MV-4-11 (cell line): ENCODE results near the gene C12orf56.

Experiments used
- DNase-seq: peaks from one replicate; lab custom pipeline; 2025; lab: John Stamatoyannopoulos, UW

C12orf56 gene

GRCh38 chr12:64304571-64304970 lies 86.0 kb downstream of the C12orf56 start:
- no peak for DNase-seq

GRCh38 chr12:64299628-64300027 lies 90.9 kb downstream of the C12orf56 start:
- peak; percentile 38 for DNase-seq

DNA sequence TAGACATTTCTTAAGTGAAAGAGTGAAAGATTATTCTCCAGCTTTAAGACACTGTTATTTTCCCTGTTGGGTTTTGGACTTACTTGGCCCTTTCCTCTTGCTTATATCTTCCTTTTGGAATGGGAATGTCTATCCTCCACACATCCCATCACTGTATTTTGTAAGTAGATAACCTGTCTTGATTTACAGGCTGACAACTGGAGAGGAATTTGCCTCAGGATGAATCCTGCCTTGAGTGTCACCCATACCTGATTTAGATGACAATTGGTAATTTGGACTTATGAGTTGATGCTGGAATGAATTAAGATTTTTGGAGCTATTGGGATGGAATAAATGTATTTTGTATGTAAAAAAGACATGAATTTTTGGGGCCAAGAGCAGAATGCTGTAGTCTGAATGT lies 94.3 kb downstream of the C12orf56 start:
- DNase-seq = no peak

- DNase-seq = peak; percentile 95
Measured at GRCh38 chr12:64293654-64294364, 96.7 kb downstream of the C12orf56 start.

- DNase-seq = peak; percentile 48
Measured at GRCh38 chr12:64293174-64293573, 97.4 kb downstream of the C12orf56 start.

DNA sequence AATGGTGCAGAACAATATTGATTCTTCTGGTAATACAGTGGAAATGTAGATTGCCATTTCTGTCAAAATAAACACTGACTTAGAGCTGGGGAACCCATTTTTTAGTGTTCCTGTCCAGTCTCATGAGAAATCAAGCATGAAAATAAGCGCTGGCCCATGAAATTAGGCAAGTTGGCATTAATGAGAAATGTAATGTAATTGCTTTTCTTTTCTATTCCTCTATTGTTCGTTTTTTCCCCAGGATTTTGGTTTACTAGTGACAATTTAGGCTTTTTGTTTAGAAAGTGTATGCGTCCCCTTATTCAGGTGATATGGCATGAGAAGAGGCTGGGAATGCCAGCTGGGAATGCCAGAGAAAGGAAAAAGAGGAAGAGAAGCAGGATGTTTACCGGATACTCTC lies 104.0 kb downstream of the C12orf56 start:
- no peak for DNase-seq

- no peak for DNase-seq
Measured at GRCh38 chr12:64284256-64284655, 106.3 kb downstream of the C12orf56 start.

DNA sequence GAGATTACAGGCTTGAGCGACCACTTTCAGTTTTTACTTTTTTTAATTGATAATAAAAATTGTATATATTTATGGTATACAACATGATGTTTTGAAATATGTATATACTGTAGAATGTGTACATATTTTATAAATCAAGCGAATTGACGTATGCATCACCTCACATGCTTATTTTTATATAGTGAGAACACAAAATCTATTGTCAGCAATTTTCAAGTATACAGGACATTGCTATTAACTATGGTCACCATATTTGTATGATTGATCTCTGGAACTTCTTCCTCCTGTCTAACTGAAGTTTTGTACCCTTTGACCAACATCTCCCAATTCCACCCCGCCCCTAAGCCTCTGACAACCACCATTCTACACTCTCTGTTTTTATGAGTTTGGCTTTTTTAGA lies 112.1 kb downstream of the C12orf56 start:
- no peak for DNase-seq

GRCh38 chr12:64273527-64274403 lies 116.8 kb downstream of the C12orf56 start:
- peak; percentile 72 for DNase-seq

DNA sequence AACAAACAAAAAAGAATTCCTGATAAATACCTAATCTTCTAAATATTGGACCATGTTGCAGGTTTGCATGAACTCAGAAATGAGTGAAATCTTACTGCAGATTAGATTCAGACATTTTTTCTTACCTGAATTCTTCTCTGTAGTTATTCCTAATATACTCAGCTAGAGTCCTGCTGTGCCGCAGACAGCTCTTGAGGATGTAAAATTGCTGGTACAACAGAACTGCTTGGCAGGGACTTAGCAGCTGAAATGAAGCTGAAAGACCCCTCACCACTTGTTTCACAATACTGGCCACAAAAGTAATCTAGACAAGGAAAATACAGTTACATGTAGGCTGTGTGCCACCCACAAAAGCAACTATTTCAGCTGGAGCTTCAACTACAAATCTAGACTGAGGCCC lies 120.1 kb downstream of the C12orf56 start:
- DNase-seq = peak; percentile 84

GRCh38 chr12:64269161-64269560 lies 121.4 kb downstream of the C12orf56 start:
- DNase-seq = no peak

DNA sequence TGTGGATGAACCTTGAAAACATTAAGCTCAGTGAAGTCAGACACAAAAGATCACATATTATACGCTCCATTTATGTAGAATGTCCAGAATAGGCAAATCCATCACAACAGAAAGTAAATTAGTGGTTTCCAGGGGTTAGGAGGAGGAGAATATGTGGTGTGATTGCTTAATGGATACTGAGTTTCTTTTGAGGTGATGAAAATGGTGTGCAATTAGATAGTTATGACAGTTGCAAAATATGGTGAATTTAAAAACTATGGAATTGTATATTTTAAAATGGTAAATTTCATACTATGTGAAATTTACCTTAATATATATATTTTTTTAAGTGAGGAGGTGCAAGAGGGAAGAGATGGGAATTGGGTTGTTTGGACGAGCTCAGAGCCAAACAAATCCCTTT lies 122.1 kb downstream of the C12orf56 start:
- DNase-seq = peak; percentile 31

- DNase-seq = peak; percentile 58
Measured at GRCh38 chr12:64265839-64266238, 124.7 kb downstream of the C12orf56 start.

- DNase-seq = no peak
Measured at GRCh38 chr12:64261813-64262212, 128.7 kb downstream of the C12orf56 start.

DNA sequence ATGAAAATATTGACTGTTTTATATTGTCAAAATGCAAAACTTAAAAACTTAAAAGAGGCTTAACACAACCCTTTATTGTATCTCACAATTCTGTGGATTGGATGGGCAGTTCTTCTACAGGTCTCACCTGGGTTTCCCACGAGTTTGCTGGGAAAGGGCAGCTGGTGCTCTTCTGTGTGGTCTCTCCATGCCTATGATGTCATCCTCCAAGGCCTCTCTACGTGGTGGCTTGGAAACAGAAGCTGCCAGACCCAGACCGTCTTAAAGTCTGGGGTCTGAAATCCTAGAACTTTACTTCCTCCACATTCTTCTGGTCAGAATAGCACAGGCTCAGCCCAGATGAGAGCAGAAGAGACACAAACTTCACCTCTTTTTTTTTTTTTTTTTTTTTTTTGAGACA lies 132.0 kb downstream of the C12orf56 start:
- no peak for DNase-seq

GRCh38 chr12:64256166-64256800 lies 134.3 kb downstream of the C12orf56 start:
- peak; percentile 41 for DNase-seq

- no peak for DNase-seq
Measured at GRCh38 chr12:64255249-64255648, 135.3 kb downstream of the C12orf56 start.

DNA sequence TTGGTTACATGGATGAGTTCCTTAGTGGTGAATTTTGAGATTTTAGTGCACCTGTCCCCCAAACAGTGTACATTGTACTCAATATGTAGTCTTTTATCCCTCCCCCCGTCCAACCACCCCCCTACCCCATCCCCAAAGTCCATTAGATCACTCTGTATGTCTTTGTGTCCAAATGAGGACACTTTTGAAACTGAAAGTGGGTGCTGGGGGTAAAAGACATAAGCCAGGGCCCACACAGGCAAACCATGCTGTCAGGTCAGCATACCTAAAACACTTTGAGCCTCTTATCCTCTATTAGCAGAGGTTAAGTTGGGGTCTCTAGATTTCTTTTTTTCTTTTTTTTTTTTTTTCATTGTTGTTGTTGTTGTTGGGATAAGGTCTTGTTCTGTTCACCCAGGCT lies 137.2 kb downstream of the C12orf56 start:
- no peak for DNase-seq

GRCh38 chr12:64252681-64253080 lies 137.9 kb downstream of the C12orf56 start:
- DNase-seq = peak; percentile 17

GRCh38 chr12:64243809-64244208 lies 146.7 kb downstream of the C12orf56 start:
- no peak for DNase-seq

- no peak for DNase-seq
Measured at GRCh38 chr12:64240781-64241180, 149.8 kb downstream of the C12orf56 start.

DNA sequence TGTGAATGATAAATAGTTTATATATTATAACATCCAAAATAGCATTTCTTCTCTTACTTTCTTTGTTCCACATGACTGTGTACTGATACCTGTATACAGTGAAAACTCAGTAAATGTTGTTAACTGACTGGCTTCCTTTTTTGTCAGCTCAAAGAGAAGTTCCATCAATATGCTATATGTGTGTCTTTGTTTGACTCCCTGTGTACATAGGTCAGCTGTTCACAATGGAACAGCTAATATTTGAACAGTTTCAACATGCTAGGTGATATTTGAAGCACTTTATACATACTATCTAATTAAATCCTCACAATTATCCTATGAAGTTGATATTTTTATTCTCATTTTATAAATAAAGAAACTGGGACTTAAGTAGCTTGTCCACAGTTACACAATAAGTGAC lies 153.2 kb downstream of the C12orf56 start:
- DNase-seq = no peak

- no peak for DNase-seq
Measured at GRCh38 chr12:64236549-64236948, 154.0 kb downstream of the C12orf56 start.
